Mesothelial cell of epicardium (in vitro differentiated cells): ENCODE results near the gene DNAJC1. TPM values are rescaled to one million over a fixed set of nuclear protein-coding genes. Genes with fewer than 3 reads are reported as not detected.
"Not testable (repeated sequence)": the region's sequence is repeated elsewhere in the genome, so short reads cannot be mapped to it uniquely, and the experiment has no call there.

Experiments
- DNase-seq, 2 experiments: peaks; one replicate each; pipeline ENCODE4 v3.0.0; 2021; ENCODE audit warnings: low spot score in 2 of 2; ENCODE audit not compliant: unreplicated experiment in 2 of 2
- H3K27ac Mint-ChIP-seq: 2 replicates; pipeline ENCODE4 v1.8.0; 2021; ENCODE audit warnings: mixed read lengths
- H3K27me3 Mint-ChIP-seq: 2 replicates; pipeline ENCODE4 v1.8.0; 2021; ENCODE audit warnings: low read depth, mixed read lengths
- H3K36me3 Mint-ChIP-seq: 2 replicates; pipeline ENCODE4 v1.8.0; 2021; ENCODE audit warnings: mixed read lengths
- H3K4me1 Mint-ChIP-seq: 2 replicates; pipeline ENCODE4 v1.8.0; 2021; ENCODE audit warnings: mixed read lengths
- H3K4me3 Mint-ChIP-seq: 2 replicates; pipeline ENCODE4 v1.8.0; 2021; ENCODE audit warnings: mild to moderate bottlenecking, moderate library complexity, mixed read lengths
- H3K9me3 Mint-ChIP-seq: 2 replicates; pipeline ENCODE4 v1.8.0; 2021; ENCODE audit warnings: mixed read lengths
- CTCF ChIP-seq: fragments of 200-600 bp; sonication (generic); IDR thresholded peaks from one replicate; pipeline ENCODE4 v1.5.0; 2021; ENCODE audit warnings: antibody characterized with exemption; ENCODE audit not compliant: unreplicated experiment
- total RNA-seq: library from RNA; stranded (reverse); gene quantifications from 3 replicates; pipeline ENCODE4 v1.2.1, GENCODE V29; 2021

DNAJC1 gene
- total RNA-seq, 1 donor from 2014 or later = 27.2 TPM

- peaks cover 49% of the 10 kb centered on the region for H3K36me3 Mint-ChIP-seq
- no peak for TF ChIP-seq CTCF
- no peaks in the 10 kb centered on the region for H3K27me3 Mint-ChIP-seq
- peaks cover 53% of the 10 kb centered on the region for H3K9me3 Mint-ChIP-seq
- peaks cover 8% of the 10 kb centered on the region for H3K4me1 Mint-ChIP-seq
- no peak overlapping the region for H3K27ac Mint-ChIP-seq
- DNase-seq = no peak
- H3K4me3 Mint-ChIP-seq = no peak overlapping the region
Observed at GRCh38 chr10:21825345-21825744, 178.2 kb downstream of the DNAJC1 start.

- H3K9me3 Mint-ChIP-seq = peaks cover 45% of the 10 kb centered on the region
- peaks cover 8% of the 10 kb centered on the region for H3K4me1 Mint-ChIP-seq
Observed at GRCh38 chr10:21824409-21824808, 179.1 kb downstream of the DNAJC1 start.

GRCh38 chr10:21823617-21824016 is 179.9 kb downstream of the DNAJC1 start:
- Mint-ChIP-seq H3K36me3 (peaks cover 37% of the 10 kb centered on the region), H3K9me3 (peaks cover 41% of the 10 kb centered on the region), H3K27ac (no peak overlapping the region), H3K27me3 (no peaks in the 10 kb centered on the region), H3K4me1 (peaks cover 8% of the 10 kb centered on the region), H3K4me3 (no peak overlapping the region)
- TF ChIP-seq CTCF = no peak
- no peak for DNase-seq

More at GRCh38 chr10:21824409-21824808, 179.1 kb downstream of the DNAJC1 start:
- DNase-seq = no peak
- no peak overlapping the region for H3K27ac Mint-ChIP-seq
- peaks cover 41% of the 10 kb centered on the region for H3K36me3 Mint-ChIP-seq
- TF ChIP-seq CTCF = no peak
- no peak overlapping the region for H3K4me3 Mint-ChIP-seq
- no peaks in the 10 kb centered on the region for H3K27me3 Mint-ChIP-seq

GRCh38 chr10:21822273-21822672 is 181.3 kb downstream of the DNAJC1 start:
- not testable (repeated sequence) for H3K4me3 Mint-ChIP-seq, DNase-seq, H3K27ac Mint-ChIP-seq, H3K27me3 Mint-ChIP-seq
- H3K9me3 Mint-ChIP-seq = peaks cover 34% of the 10 kb centered on the region
- peaks cover 31% of the 10 kb centered on the region for H3K36me3 Mint-ChIP-seq
- peaks cover 15% of the 10 kb centered on the region for H3K4me1 Mint-ChIP-seq

GRCh38 chr10:21820952-21821351 is 182.6 kb downstream of the DNAJC1 start:
- Mint-ChIP-seq H3K36me3 (peaks cover 24% of the 10 kb centered on the region), H3K4me3 (no peak overlapping the region), H3K27me3 (no peaks in the 10 kb centered on the region), H3K4me1 (peaks cover 15% of the 10 kb centered on the region), H3K27ac (peak overlapping the region; percentile 67), H3K9me3 (peaks cover 25% of the 10 kb centered on the region)
- DNase-seq = no peak
- TF ChIP-seq CTCF = no peak

- H3K27ac Mint-ChIP-seq, H3K4me3 Mint-ChIP-seq, H3K27me3 Mint-ChIP-seq, DNase-seq: not testable (repeated sequence)
- peaks cover 14% of the 10 kb centered on the region for H3K36me3 Mint-ChIP-seq
- H3K9me3 Mint-ChIP-seq = peaks cover 17% of the 10 kb centered on the region
- H3K4me1 Mint-ChIP-seq = peaks cover 15% of the 10 kb centered on the region
Observed at GRCh38 chr10:21818416-21818815, 185.1 kb downstream of the DNAJC1 start.

GRCh38 chr10:21814866-21815265 is 188.7 kb downstream of the DNAJC1 start:
- TF ChIP-seq CTCF = no peak
- DNase-seq = no peak
- H3K27ac Mint-ChIP-seq = no peak overlapping the region
- H3K4me3 Mint-ChIP-seq = no peak overlapping the region
- peaks cover 14% of the 10 kb centered on the region for H3K36me3 Mint-ChIP-seq
- peaks cover 17% of the 10 kb centered on the region for H3K9me3 Mint-ChIP-seq
- no peaks in the 10 kb centered on the region for H3K27me3 Mint-ChIP-seq
- peaks cover 7% of the 10 kb centered on the region for H3K4me1 Mint-ChIP-seq
